ENCODE data around the gene PID1.
"Not testable (repeated sequence)": the region's sequence is repeated elsewhere in the genome, so short reads cannot be mapped to it uniquely, and the experiment has no call there.

GRCh38 chr2:229187123-229187522 lies 84.0 kb downstream of the PID1 start:
- not testable (repeated sequence) for TF ChIP-seq POLR2A, CTCF (IDR thresholded peaks at IDR 0.05)
